GM18909 (cell line): ENCODE measurements around the gene SIRT2.
"Not testable (repeated sequence)": the region's sequence is repeated elsewhere in the genome, so short reads cannot be mapped to it uniquely, and the experiment has no call there.

ENCODE experiments used
- ATAC-seq: cut with Tn5 transposase; IDR thresholded peaks from one replicate; pipeline ENCODE4 v1.9.1; 2021; ENCODE audit warnings: mild to moderate bottlenecking; ENCODE audit not compliant: unreplicated experiment, poor library complexity

SIRT2 gene

GRCh38 chr19:38870612-38871011 lies 28.8 kb downstream of the SIRT2 start:
- ATAC-seq, result no peak

- ATAC-seq, result peak; percentile 80
Observed at GRCh38 chr19:38869836-38870607, 29.4 kb downstream of the SIRT2 start.

- no peak for ATAC-seq
Observed at GRCh38 chr19:38869160-38869835, 30.1 kb downstream of the SIRT2 start.

GRCh38 chr19:38868551-38868950 lies 30.9 kb downstream of the SIRT2 start:
- no peak for ATAC-seq

GRCh38 chr19:38867171-38867780 lies 32.1 kb downstream of the SIRT2 start:
- no peak for ATAC-seq

GRCh38 chr19:38862321-38863059 lies 36.9 kb downstream of the SIRT2 start:
- no peak for ATAC-seq

GRCh38 chr19:38861368-38861767 lies 38.0 kb downstream of the SIRT2 start:
- ATAC-seq, result no peak

GRCh38 chr19:38859631-38860204 lies 39.7 kb downstream of the SIRT2 start:
- not testable (repeated sequence) for ATAC-seq

GRCh38 chr19:38856813-38857212 lies 42.6 kb downstream of the SIRT2 start:
- ATAC-seq, result no peak

- not testable (repeated sequence) for ATAC-seq
Observed at GRCh38 chr19:38855751-38856150, 43.7 kb downstream of the SIRT2 start.

GRCh38 chr19:38854961-38855360 lies 44.5 kb downstream of the SIRT2 start:
- ATAC-seq, result not testable (repeated sequence)

GRCh38 chr19:38853214-38853613 lies 46.2 kb downstream of the SIRT2 start:
- no peak for ATAC-seq

GRCh38 chr19:38852231-38853044 lies 47.0 kb downstream of the SIRT2 start:
- ATAC-seq, result no peak

GRCh38 chr19:38851622-38852230 lies 47.7 kb downstream of the SIRT2 start:
- peak; percentile 26 for ATAC-seq

- ATAC-seq, result no peak
Observed at GRCh38 chr19:38850976-38851621, 48.3 kb downstream of the SIRT2 start.

GRCh38 chr19:38850436-38850975 lies 48.9 kb downstream of the SIRT2 start:
- peak; percentile 74 for ATAC-seq

- peak; percentile 62 for ATAC-seq
Observed at GRCh38 chr19:38849860-38850435, 49.5 kb downstream of the SIRT2 start, which contains the start of gene HNRNPL. HNRNPL (minus strand) TSS chr19:38849986; CDS start chr19:38849966, 20 bp downstream.
